Stimulated activated CD4-positive, alpha-beta T cell treated with anti-CD3 and anti-CD28 coated beads, Interleukin-2, amount 100 ng/mL, for 48 hours (primary cell): ENCODE results near the gene TF.
"Not testable (repeated sequence)": the region's sequence is repeated elsewhere in the genome, so short reads cannot be mapped to it uniquely, and the experiment has no call there.

ENCODE experiments used
- DNase-seq, 2 donors: peaks; one replicate each; pipeline ENCODE4 v3.0.0-alpha.2; 2020

TF gene

GRCh38 chr3:133745981-133746711, at the start of gene TF:
Gene TF, plus strand, starts transcription at chr3:133746393. Its CDS starts 48 bp downstream, at chr3:133746441.
- no peak for DNase-seq

- no peak for DNase-seq
These were observed 48.2 kb upstream of the TF start for GRCh38 chr3:133697960-133698359.

- DNase-seq = no peak
These were observed 46.7 kb upstream of the TF start for GRCh38 chr3:133699467-133699866.

- DNase-seq = no peak
These were observed 46.3 kb upstream of the TF start for GRCh38 chr3:133699903-133700302.

GRCh38 chr3:133700351-133700750, 45.8 kb upstream of the TF start:
- DNase-seq = no peak

GRCh38 chr3:133701435-133702358, 44.5 kb upstream of the TF start:
- no peak for DNase-seq

GRCh38 chr3:133703915-133704314, 42.3 kb upstream of the TF start:
- DNase-seq = no peak

- DNase-seq = no peak
These were observed 40.2 kb upstream of the TF start for GRCh38 chr3:133706033-133706432.

- DNase-seq = no peak
These were observed 36.9 kb upstream of the TF start for GRCh38 chr3:133709139-133709750.

GRCh38 chr3:133711013-133711412, 35.2 kb upstream of the TF start:
- DNase-seq = no peak

GRCh38 chr3:133712017-133712416, 34.2 kb upstream of the TF start:
- DNase-seq = no peak

GRCh38 chr3:133713347-133713746, 32.8 kb upstream of the TF start:
- DNase-seq = no peak

GRCh38 chr3:133717424-133717823, 28.8 kb upstream of the TF start:
- DNase-seq = no peak

- DNase-seq = no peak
These were observed 23.3 kb upstream of the TF start for GRCh38 chr3:133722935-133723334.

- no peak for DNase-seq
These were observed 15.2 kb upstream of the TF start for GRCh38 chr3:133730993-133731392.

- not testable (repeated sequence) for DNase-seq
These were observed 14.0 kb upstream of the TF start for GRCh38 chr3:133732231-133732630.

GRCh38 chr3:133733226-133733625, 13.0 kb upstream of the TF start:
- DNase-seq = no peak

- no peak for DNase-seq
These were observed 11.9 kb upstream of the TF start for GRCh38 chr3:133734305-133734704.

GRCh38 chr3:133742351-133743091, 3.7 kb upstream of the TF start:
- no peak for DNase-seq

- no peak for DNase-seq
These were observed 2.0 kb upstream of the TF start for GRCh38 chr3:133744241-133744640.

- DNase-seq = no peak
These were observed 1.1 kb upstream of the TF start for GRCh38 chr3:133745108-133745507.

- no peak for DNase-seq
These were observed 496 bp downstream of the TF start for GRCh38 chr3:133746712-133747066.

- no peak for DNase-seq
These were observed 1.2 kb downstream of the TF start for GRCh38 chr3:133747373-133747772.
